MM.1S (cell line): ENCODE data around the gene PNPLA6.

ENCODE experiments used
- DNase-seq: peaks from one replicate; pipeline ENCODE4 v3.0.0-alpha.2; 2015
- H2AFZ ChIP-seq: fragments of 300-600 bp; sonication (generic); 2 replicates; pipeline ENCODE4 v1.6.0; 2016; ENCODE audit warnings: antibody characterized with exemption, low read length
- H3F3A ChIP-seq: fragments of 300-600 bp; sonication (generic); 2 replicates; pipeline ENCODE4 v1.6.1; 2016; ENCODE audit warnings: mild to moderate bottlenecking, antibody characterized with exemption, low read length, moderate library complexity, mixed read lengths; ENCODE audit not compliant: insufficient read depth
- H3K27ac ChIP-seq: fragments of 300-600 bp; sonication (generic); 2 replicates; pipeline ENCODE4 v1.5.1; 2016; ENCODE audit warnings: mild to moderate bottlenecking, low read length
- H3K27me3 ChIP-seq: fragments of 300-600 bp; sonication (generic); replicated peaks from 2 replicates; pipeline ENCODE4 v1.6.0; 2016; ENCODE audit warnings: low read length; ENCODE audit not compliant: insufficient read depth
- H3K36me3 ChIP-seq: fragments of 300-600 bp; sonication (generic); replicated peaks from 2 replicates; pipeline ENCODE4 v1.6.1; 2016; ENCODE audit warnings: mild to moderate bottlenecking, low read length, mixed read lengths; ENCODE audit not compliant: insufficient read depth
- H3K4me1 ChIP-seq: fragments of 300-600 bp; sonication (generic); 2 replicates; pipeline ENCODE4 v1.6.1; 2016; ENCODE audit warnings: low read length, mixed read lengths
- H3K4me2 ChIP-seq: fragments of 300-600 bp; sonication (generic); 2 replicates; pipeline ENCODE4 v1.6.0; 2016; ENCODE audit warnings: low read depth, low read length
- H3K4me3 ChIP-seq: fragments of 300-600 bp; sonication (generic); 2 replicates; pipeline ENCODE4 v1.5.1; 2016; ENCODE audit warnings: low read length, mixed read lengths
- H3K79me2 ChIP-seq: fragments of 300-600 bp; sonication (generic); 2 replicates; pipeline ENCODE4 v1.6.1; 2016; ENCODE audit warnings: mixed run types, low read length, mixed read lengths
- H3K9ac ChIP-seq: fragments of 300-600 bp; sonication (generic); 2 replicates; pipeline ENCODE4 v1.6.1; 2016; ENCODE audit warnings: low read length, mixed read lengths
- H3K9me2 ChIP-seq: fragments of 300-600 bp; sonication (generic); replicated peaks from 2 replicates; pipeline ENCODE4 v1.6.1; 2016; ENCODE audit warnings: mild to moderate bottlenecking, low read length, mixed read lengths; ENCODE audit not compliant: insufficient read depth
- H3K9me3 ChIP-seq: fragments of 300-600 bp; sonication (generic); replicated peaks from 2 replicates; pipeline ENCODE4 v1.6.1; 2016; ENCODE audit warnings: mild to moderate bottlenecking, low read length, mixed read lengths; ENCODE audit not compliant: insufficient read depth
- H4K20me1 ChIP-seq: fragments of 300-600 bp; sonication (generic); 2 replicates; pipeline ENCODE4 v1.6.1; 2016; ENCODE audit warnings: mild to moderate bottlenecking, low read length, moderate library complexity, mixed read lengths; ENCODE audit not compliant: insufficient read depth
- EZH2 ChIP-seq: fragments of 300-600 bp; sonication (generic); optimal IDR thresholded peaks from 2 replicates; pipeline ENCODE3; 2017; ENCODE audit warnings: low read depth, mild to moderate bottlenecking, antibody characterized with exemption, low read length, mixed read lengths
- EZH2phosphoT487 ChIP-seq: fragments of 300-600 bp; sonication (generic); IDR thresholded peaks from 2 replicates; pipeline ENCODE4 v1.6.1; 2018; ENCODE audit warnings: antibody characterized with exemption, low read length
- TF ChIP-seq, protein P1 (sequence below): fragments of 300-600 bp; sonication (generic); IDR thresholded peaks from 2 replicates; pipeline ENCODE4 v1.5.1; 2016; ENCODE audit warnings: antibody characterized with exemption, low read length, mixed read lengths

PNPLA6 gene

DNA sequence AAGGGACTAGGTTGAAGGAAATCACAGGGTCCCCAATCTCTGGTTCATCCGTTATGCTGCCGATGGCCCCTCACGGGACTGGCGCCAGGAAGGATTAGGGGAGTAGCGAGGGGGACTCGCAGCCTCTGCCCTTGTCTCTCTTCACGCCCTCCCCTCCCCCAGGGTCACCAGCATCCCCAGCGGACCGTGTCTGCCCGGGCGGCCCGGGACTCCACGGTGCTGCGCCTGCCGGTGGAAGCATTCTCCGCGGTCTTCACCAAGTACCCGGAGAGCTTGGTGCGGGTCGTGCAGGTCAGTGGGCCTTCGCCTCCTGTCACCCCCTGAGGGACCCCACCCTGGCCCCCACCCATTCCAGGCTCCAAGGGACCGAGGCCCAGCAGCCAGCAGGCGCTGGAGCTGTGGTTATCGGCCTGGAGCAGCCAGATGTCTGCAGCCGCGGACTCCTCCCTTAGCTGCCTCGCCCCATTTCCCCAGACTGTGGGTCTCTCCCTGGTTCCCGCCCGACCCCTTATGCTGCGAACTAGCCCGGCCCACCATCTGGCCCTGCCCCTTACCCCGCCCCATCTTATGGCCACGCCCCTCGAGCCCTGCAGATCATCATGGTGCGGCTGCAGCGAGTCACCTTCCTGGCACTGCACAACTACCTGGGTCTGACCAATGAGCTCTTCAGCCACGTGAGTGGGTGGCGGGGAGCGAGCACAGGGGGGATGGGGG, 5.4 kb downstream of the PNPLA6 start:
- H3K79me2 ChIP-seq = no peaks in the 10 kb centered on the region
- H3K4me1 ChIP-seq = peaks cover 5% of the 10 kb centered on the region
- H4K20me1 ChIP-seq = no peaks in the 10 kb centered on the region
- H3K4me2 ChIP-seq = no peak overlapping the region
- H3K9ac ChIP-seq = no peak overlapping the region
- no peak for DNase-seq
- no peak overlapping the region for H2AFZ ChIP-seq
- no peaks in the 10 kb centered on the region for H3K9me3 ChIP-seq
- TF ChIP-seq EZH2phosphoT487 = no peak
- TF ChIP-seq, protein P1, sequence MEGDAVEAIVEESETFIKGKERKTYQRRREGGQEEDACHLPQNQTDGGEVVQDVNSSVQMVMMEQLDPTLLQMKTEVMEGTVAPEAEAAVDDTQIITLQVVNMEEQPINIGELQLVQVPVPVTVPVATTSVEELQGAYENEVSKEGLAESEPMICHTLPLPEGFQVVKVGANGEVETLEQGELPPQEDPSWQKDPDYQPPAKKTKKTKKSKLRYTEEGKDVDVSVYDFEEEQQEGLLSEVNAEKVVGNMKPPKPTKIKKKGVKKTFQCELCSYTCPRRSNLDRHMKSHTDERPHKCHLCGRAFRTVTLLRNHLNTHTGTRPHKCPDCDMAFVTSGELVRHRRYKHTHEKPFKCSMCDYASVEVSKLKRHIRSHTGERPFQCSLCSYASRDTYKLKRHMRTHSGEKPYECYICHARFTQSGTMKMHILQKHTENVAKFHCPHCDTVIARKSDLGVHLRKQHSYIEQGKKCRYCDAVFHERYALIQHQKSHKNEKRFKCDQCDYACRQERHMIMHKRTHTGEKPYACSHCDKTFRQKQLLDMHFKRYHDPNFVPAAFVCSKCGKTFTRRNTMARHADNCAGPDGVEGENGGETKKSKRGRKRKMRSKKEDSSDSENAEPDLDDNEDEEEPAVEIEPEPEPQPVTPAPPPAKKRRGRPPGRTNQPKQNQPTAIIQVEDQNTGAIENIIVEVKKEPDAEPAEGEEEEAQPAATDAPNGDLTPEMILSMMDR = no peak
- no peak for TF ChIP-seq EZH2
- H3K36me3 ChIP-seq = no peaks in the 10 kb centered on the region
- no peak overlapping the region for H3K4me3 ChIP-seq
- no peaks in the 10 kb centered on the region for H3K9me2 ChIP-seq
- H3K27ac ChIP-seq = no peak overlapping the region
- H3K27me3 ChIP-seq = no peaks in the 10 kb centered on the region
- no peaks in the 10 kb centered on the region for H3F3A ChIP-seq

DNA sequence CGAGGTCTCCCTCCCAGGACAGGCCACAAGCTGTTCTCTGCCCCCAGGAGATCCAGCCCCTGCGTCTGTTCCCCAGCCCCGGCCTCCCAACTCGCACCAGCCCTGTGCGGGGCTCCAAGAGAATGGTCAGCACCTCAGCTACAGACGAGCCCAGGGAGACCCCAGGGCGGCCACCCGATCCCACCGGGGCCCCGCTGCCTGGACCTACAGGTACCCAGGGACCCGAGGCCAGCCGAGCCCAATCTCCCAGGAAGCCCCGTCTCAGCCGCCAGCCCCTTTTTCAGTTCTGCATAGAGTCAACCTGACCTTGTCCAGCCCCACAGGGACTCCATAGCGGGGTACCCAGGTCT, 5.9 kb downstream of the PNPLA6 start:
- Histone ChIP-seq H3K4me1 (peaks cover under 1% of the 10 kb centered on the region; the same call in 1 of the 2 replicates), H3K36me3 (no peaks in the 10 kb centered on the region), H3F3A (no peaks in the 10 kb centered on the region), H3K4me3 (no peak overlapping the region), H3K27ac (no peak overlapping the region), H3K27me3 (no peaks in the 10 kb centered on the region), H3K9me2 (no peaks in the 10 kb centered on the region), H3K9me3 (no peaks in the 10 kb centered on the region), H2AFZ (no peak overlapping the region), H3K4me2 (no peak overlapping the region), H4K20me1 (no peaks in the 10 kb centered on the region), H3K79me2 (no peaks in the 10 kb centered on the region), H3K9ac (no peak overlapping the region)
- TF ChIP-seq EZH2phosphoT487 (no peak), EZH2 (no peak)
- TF ChIP-seq, protein P1 = no peak
- DNase-seq = no peak

DNA sequence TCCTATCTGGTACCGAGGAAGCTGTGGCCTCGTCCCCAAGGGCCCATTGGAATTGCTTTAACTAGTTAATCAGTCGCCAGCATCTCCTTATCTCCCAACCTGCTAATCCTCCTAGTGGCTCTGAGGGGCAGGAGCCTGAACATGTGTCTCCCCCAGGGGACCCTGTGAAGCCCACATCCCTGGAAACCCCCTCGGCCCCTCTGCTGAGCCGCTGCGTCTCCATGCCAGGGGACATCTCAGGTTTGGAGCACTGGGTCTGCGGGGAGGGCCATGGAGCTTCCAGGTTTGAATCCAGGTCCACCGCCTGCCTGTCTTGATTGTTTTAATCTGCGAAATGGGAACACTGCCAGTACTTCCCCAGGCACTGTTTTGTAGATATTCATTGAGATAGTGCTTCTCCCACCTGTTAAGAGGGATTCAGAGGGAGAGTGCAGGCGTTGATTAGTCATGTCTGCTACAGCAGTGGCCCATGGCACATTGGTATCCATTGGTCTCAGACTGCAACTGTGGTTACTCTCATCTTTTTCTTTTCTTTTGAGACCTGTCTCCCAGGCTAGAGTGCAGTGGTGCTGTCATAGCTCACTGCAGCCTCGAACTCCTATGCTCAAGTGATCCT, 6.4 kb downstream of the PNPLA6 start:
- no peaks in the 10 kb centered on the region for H4K20me1 ChIP-seq
- H3K27ac ChIP-seq = no peak overlapping the region

More for the DNA sequence above, 6.4 kb downstream of the PNPLA6 start:
- no peak overlapping the region for H3K4me3 ChIP-seq
- no peaks in the 10 kb centered on the region for H3K4me1 ChIP-seq
- H3F3A ChIP-seq = no peaks in the 10 kb centered on the region
- H3K36me3 ChIP-seq = no peaks in the 10 kb centered on the region
- no peak overlapping the region for H3K4me2 ChIP-seq
- DNase-seq = no peak
- H3K9me3 ChIP-seq = no peaks in the 10 kb centered on the region
- H3K79me2 ChIP-seq = no peaks in the 10 kb centered on the region
- no peaks in the 10 kb centered on the region for H3K9me2 ChIP-seq
- H2AFZ ChIP-seq = no peak overlapping the region
- H3K27me3 ChIP-seq = no peaks in the 10 kb centered on the region
- TF ChIP-seq EZH2phosphoT487 = no peak
- TF ChIP-seq, protein P1 = no peak
- no peak for TF ChIP-seq EZH2
- H3K9ac ChIP-seq = no peak overlapping the region
